ENCODE data around the gene GALNT1. TPM values are rescaled to one million over a fixed set of nuclear protein-coding genes. Genes with fewer than 3 reads are reported as not detected.

Gene GALNT1
- total RNA-seq, 1 donor from 2014 or later = 42.9 TPM

DNA sequence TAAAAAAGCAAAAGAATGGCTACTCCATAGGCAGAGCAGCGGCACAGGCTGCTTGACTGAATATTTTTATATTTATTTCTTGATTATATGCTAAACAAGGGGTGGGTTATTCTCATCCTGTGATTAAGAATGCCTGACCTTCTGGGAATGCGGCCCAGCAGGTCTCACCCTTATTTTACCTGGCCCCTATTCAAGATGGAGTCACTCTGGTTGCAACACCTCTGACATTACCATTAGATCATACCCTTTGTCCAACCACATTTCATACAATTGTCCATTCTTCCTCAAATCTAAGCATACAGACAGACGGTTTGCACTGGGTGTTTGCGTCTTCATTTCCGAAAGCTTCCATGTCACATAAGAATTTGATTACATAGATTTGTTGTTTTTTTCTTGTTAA is 168.2 kb downstream of the GALNT1 start:
- intact Hi-C loops (cut with micrococcal nuclease) = no loop called here

DNA sequence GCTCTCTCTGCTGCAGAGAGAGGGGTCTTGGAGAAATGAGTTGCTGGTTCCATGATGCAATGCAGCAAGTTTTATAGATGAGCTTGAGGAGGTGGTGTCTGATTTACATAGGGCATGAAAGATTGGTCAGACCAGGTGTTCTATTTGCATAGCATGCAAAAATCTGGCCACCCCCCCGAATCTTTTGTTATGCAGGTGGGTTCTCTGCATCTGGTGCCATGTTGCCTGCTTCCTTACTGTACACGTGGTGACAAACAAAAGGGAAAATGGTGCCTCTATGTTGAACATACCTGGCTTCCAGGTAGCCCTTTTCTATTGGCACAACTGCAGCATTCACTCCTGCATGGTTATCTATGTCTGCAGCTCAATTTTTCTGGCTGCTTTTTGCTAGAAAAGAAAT is 169.4 kb downstream of the GALNT1 start:
- intact Hi-C loops (cut with micrococcal nuclease) = no loop called here

DNA sequence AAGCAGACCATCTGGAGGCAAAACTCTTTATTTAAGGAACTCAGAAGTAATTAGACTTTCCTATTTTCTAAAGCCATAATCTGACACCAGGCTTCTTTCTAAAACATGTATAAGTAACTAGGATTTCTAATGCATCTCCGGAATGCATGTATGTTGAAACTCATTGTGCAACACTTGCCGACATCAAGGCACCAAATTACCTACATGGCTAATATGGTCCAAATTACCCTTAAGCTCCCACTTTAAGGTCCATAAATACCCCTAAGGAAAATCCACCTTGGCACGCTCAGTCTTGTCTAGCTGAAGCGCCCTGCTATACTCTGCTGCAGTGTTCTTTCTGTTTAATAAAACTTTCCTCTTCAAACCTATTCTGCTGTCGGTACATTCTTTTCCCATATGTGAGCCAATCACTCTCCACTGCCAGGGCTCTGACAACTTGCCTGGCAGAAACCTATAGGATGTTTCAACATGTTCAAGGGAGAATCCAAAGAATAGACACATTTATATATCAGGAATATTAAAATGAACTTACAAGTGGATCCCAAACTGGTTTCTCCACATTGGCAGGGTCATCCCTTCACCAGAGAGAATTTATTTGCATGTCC is 171.9 kb downstream of the GALNT1 start:
- intact Hi-C loops (cut with micrococcal nuclease) = no loop called here

DNA sequence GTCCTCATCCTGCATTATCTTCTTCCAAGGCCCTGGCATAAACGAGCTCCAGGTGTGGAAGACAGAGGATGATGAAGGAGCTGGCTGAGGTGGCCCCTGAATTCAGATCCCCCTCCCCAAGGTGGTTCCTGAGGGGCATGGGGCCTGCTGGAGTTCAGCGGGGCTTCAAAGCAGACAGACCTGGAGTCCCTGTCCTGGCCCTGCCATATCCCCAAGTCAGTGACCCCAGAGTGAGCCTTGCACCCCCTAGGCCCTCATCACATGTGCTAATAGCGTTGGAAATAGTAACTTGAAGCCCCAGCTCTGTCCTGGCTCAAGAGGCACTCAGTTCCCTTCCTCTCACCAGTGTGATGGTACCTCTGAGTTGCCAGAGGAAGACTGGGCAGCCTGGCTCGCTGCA is 172.9 kb downstream of the GALNT1 start:
- intact Hi-C loops (cut with micrococcal nuclease) = no loop called here

DNA sequence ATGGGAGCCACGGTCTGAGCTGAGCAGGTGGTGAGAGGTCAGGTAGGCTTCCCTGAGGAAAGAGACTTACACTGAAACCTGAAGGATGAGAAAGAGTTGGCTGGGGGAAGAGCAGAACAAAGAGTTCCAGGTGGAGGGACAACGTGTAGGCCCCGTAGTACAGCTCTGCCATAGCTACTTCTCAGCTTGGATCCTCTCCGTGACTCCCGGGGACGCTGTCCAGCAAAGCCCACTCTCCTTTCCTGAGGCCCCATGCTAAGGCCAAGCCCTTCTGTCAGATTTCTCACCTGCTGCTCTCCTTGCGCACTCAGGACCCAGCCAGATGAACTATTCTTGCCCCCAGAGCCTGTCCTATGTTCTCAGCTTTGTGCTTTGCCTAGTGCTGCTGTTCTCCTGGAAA is 173.8 kb downstream of the GALNT1 start:
- intact Hi-C loops (cut with micrococcal nuclease) = no loop called here

DNA sequence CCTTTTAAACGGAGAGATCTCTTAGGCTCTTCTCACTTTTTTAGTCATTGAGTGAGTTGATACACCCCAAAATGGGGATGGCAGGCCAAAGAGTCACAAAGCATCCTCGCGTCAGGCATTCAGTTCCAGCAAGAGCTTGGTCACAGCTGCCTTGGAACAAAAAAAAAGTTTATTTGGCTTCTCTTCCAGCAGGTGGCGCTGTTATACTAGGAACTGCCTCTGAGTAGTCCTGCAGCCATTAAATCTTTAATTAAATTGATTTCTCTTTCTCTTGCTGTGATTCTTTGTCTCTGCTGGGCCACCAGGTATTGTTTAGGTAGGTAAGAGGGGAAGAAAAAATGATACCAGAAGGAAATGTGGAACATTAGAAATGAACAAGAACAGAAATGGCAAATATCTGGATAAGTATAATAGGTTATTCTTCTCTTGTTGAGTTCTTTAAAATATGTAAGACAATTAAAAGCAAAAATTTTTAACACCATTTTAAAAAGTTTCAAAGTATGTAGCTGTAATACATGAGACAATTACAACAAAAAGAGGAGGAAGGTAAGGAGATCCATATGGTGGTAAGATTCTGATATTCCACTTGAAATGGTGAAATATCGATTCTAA is 175.1 kb downstream of the GALNT1 start:
- intact Hi-C loops (cut with micrococcal nuclease) = loop anchor here (1.0 kb wide), 2 partner anchors 194 to 261 kb away; no protein-coding TSS in a partner anchor

Other genes with a start within 250 kb of the GALNT1 start
- gene ZNF24, start 237.3 kb upstream of the GALNT1 start, total RNA-seq = 51.7 and 52.2 TPM in 2 replicates
- 0.45 and 0.52 TPM in 2 replicates for gene ZNF396, start 204.4 kb upstream of the GALNT1 start, total RNA-seq
- 26.7 and 29.0 TPM in 2 replicates for gene INO80C, start 83.8 kb upstream of the GALNT1 start, total RNA-seq